ENCODE results near the gene ID1. TPM values are rescaled to one million over a fixed set of nuclear protein-coding genes. Genes with fewer than 3 reads are reported as not detected.

The ID1 gene
- total and polyA plus RNA-seq, 2 donors from 2014 or later, result 189 to 293 TPM

DNA sequence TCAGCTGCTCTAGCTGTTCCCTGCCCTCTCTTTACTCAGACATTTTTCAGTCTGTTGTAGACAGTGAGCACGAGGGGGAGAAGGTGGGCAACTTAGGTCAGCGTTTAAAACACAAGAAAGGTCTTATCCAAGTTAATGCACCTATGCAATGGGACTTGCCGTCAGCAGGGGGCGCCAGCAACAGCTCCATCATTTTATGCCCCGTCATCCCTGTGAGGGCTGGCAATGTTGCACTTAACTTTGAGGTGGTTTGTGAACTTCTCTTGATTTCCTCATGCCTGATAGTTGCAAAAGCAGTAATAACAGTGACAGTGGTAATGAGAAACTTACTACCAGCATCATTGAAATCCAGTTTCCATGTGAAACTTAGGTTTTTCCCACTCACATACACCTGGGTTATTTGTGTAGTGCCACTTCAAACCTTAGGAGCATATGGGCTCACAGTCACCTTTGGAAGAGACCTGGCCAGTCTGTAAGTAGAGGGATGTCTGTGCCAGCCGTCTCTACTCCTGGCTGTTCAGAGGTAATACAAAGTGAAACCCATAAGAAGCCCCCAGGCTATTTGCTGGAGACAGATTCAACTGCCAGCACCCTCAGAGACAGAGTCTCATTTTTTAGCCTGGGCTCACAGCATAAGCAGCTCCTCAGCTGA is 44.9 kb upstream of the ID1 start:
- Histone ChIP-seq H3K4me3 (ENCODE audit: low read length in 3 of 3) (no peak overlapping the region), H3K27ac (ENCODE audit: low read depth in 2 of 2, low read length in 2 of 2) (no peak overlapping the region), H3K4me1 (ENCODE audit: control insufficient read depth in 2 of 3, insufficient read depth in 2 of 3, low read depth in 1 of 3, low read length in 3 of 3) (peaks cover 0 to 4% (median 4%) of the 10 kb centered on the region in 3 donors), H3K9me3 (ENCODE audit: control insufficient read depth in 2 of 3, insufficient read depth in 1 of 3, low read length in 3 of 3) (no peaks in the 10 kb centered on the region), H3K9ac (ENCODE audit: low read length in 3 of 3) (no peak overlapping the region), H3K36me3 (ENCODE audit: control insufficient read depth in 2 of 3, insufficient read depth in 3 of 3, low read length in 3 of 3) (peaks cover 9 to 24% (median 18%) of the 10 kb centered on the region in 3 donors), H3K27me3 (ENCODE audit: control insufficient read depth, insufficient read depth, low read length) (no peaks in the 10 kb centered on the region)
- FAIRE-seq (no peak), DNase-seq (peak in 4 of 5 donors; percentile 63 to 73 (median 67))
- TF ChIP-seq, protein P1, sequence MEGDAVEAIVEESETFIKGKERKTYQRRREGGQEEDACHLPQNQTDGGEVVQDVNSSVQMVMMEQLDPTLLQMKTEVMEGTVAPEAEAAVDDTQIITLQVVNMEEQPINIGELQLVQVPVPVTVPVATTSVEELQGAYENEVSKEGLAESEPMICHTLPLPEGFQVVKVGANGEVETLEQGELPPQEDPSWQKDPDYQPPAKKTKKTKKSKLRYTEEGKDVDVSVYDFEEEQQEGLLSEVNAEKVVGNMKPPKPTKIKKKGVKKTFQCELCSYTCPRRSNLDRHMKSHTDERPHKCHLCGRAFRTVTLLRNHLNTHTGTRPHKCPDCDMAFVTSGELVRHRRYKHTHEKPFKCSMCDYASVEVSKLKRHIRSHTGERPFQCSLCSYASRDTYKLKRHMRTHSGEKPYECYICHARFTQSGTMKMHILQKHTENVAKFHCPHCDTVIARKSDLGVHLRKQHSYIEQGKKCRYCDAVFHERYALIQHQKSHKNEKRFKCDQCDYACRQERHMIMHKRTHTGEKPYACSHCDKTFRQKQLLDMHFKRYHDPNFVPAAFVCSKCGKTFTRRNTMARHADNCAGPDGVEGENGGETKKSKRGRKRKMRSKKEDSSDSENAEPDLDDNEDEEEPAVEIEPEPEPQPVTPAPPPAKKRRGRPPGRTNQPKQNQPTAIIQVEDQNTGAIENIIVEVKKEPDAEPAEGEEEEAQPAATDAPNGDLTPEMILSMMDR (IDR thresholded peaks at IDR 0.05; ENCODE audit: borderline replicate concordance, extremely low read depth, insufficient read depth), result peak; percentile 84
- intact Hi-C loops (cut with DNase I), result loop anchor here (5.0 kb wide), 1 partner anchor 52 kb away; no protein-coding TSS in a partner anchor

DNA sequence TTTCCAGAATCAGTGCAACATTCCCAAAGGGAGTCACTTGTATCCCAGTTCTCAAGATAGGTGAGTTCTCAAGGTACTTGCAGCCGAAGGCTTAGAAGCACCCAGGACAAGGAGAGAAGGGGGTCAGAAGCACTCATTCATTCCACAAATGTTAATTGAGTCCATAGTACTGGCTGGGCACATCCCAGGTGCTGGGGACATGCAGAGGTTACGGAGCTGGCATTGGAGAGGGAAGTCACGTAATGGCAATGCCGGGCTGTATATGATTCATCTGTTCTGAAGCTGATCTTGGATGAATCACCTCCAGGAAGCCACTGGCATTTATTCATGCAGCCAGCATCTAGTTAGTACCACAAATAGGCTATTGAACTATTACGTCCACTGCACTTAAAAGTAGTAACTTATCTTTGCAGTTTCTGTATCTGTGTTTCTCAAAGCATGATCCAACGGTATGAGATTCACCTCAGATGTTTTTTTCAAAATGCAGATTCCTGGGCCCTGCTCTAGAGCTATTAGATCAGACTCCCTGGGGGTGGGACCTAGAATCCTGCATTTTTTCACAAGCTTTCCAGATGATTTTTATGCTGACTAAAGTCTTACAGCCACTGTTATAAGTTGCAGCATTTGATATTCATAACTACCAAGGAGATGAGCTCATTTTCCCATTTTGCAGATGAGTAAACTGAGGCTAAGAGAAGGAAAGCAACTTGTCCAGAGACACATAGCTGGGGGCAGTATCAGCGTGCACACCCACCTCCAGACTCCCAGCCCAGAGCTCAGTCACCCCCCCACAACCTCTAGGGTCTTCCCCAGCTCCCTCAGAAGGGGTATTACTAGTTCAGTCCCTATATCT is 44.1 kb upstream of the ID1 start:
- Histone ChIP-seq H3K4me1 (ENCODE audit: control insufficient read depth in 2 of 3, insufficient read depth in 2 of 3, low read depth in 1 of 3, low read length in 3 of 3) (peaks cover 0 to 4% (median 4%) of the 10 kb centered on the region in 3 donors), H3K9me3 (ENCODE audit: control insufficient read depth in 2 of 3, insufficient read depth in 1 of 3, low read length in 3 of 3) (no peaks in the 10 kb centered on the region), H3K27ac (ENCODE audit: low read depth in 2 of 2, low read length in 2 of 2) (no peak overlapping the region), H3K9ac (ENCODE audit: low read length in 3 of 3) (no peak overlapping the region), H3K4me3 (ENCODE audit: low read length in 3 of 3) (no peak overlapping the region), H3K36me3 (ENCODE audit: control insufficient read depth in 2 of 3, insufficient read depth in 3 of 3, low read length in 3 of 3) (peaks cover 9 to 24% (median 15%) of the 10 kb centered on the region in 3 donors), H3K27me3 (ENCODE audit: control insufficient read depth, insufficient read depth, low read length) (no peaks in the 10 kb centered on the region)
- no peak for DNase-seq
- TF ChIP-seq, protein P1 (IDR thresholded peaks at IDR 0.05; ENCODE audit: borderline replicate concordance, extremely low read depth, insufficient read depth), result no peak
- intact Hi-C loops (cut with DNase I), result loop anchor here (5.0 kb wide), 1 partner anchor 51 kb away; no protein-coding TSS in a partner anchor
- no peak for FAIRE-seq

DNA sequence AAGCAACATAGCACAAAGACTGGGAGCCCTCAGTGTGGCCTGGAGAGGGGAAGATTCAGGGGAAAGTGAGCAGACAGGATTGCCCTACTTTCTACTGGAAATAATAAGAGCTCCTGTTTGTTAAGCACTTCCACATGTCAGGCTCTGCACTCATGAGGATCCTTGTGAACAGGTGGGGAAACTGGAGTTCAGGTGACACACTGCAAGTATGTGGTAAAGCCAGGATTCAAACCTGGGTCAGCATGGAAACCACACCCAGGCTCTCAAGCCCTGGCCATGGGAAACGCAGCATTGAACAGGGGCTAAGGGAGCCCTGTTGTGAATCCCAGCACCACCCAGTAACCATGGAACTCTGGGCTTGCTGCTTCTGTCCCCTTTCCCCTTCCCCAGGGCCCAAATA is 42.8 kb upstream of the ID1 start:
- Histone ChIP-seq H3K36me3 (ENCODE audit: control insufficient read depth in 2 of 3, insufficient read depth in 3 of 3, low read length in 3 of 3) (peaks cover 7 to 24% (median 12%) of the 10 kb centered on the region in 3 donors), H3K4me3 (ENCODE audit: low read length in 3 of 3) (no peak overlapping the region), H3K9me3 (ENCODE audit: control insufficient read depth in 2 of 3, insufficient read depth in 1 of 3, low read length in 3 of 3) (no peaks in the 10 kb centered on the region), H3K9ac (ENCODE audit: low read length in 3 of 3) (no peak overlapping the region), H3K27me3 (ENCODE audit: control insufficient read depth, insufficient read depth, low read length) (no peaks in the 10 kb centered on the region), H3K27ac (ENCODE audit: low read depth in 2 of 2, low read length in 2 of 2) (no peak overlapping the region), H3K4me1 (ENCODE audit: control insufficient read depth in 2 of 3, insufficient read depth in 2 of 3, low read depth in 1 of 3, low read length in 3 of 3) (peaks cover 0 to 4% (median 4%) of the 10 kb centered on the region in 3 donors)
- TF ChIP-seq, protein P1 (IDR thresholded peaks at IDR 0.05; ENCODE audit: borderline replicate concordance, extremely low read depth, insufficient read depth), result no peak
- DNase-seq, result no peak
- intact Hi-C loops (cut with DNase I), result loop anchor here (5.0 kb wide), 1 partner anchor 50 kb away; no protein-coding TSS in a partner anchor
- FAIRE-seq, result no peak
